ENCODE measurements around the gene OMP.

DNA sequence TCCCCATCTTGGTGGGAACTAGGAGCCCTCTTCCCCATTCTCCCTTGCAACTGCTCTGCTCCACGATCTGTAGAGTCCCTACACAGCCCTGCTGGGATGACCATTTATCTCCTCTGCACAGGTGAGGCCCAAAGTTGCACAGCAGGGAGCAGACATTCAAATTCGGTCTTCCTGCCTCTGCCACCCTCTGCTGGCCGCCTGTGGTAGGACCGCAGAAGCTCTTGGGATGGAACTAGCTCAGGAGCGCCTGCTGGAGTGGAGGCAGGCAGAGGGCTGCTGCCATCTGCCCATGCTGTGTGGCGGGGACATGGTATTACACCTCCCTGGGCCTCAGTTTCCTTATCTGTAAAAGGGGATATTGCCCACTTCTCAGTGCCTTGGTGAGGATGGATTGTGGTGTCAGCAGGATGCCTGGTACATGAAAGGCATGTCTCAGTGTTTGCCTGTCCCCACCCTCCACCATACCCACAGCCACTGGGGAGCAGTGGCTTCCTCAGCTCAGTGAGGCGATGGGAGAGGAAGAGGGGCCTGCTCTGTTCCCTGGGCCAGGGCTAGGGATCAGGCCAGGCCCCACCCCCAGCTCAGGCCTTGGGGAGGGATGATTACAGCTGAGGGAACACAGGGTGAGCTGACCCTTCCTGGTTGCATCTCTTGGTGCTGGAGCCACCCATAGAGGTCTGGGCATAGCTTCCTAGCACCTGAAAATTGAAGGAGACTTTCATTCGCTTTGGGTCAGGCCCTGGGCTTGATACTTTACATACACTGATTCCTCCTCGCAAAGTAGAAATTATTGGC lies 11.3 kb upstream of the OMP start:
- TF ChIP-seq POLR2A (IDR thresholded peaks at IDR 0.05; ENCODE audit: low read depth, low read length), result no peak
- TF ChIP-seq PAX5 (IDR thresholded peaks at IDR 0.05; ENCODE audit: insufficient read depth, low read length, severe bottlenecking), result no peak
- TF ChIP-seq POLR2AphosphoS5 (IDR thresholded peaks at IDR 0.05; ENCODE audit: low read depth, low read length), result no peak
- no peak for TF ChIP-seq TAF1 (IDR thresholded peaks at IDR 0.05; ENCODE audit: low read depth, low read length)

Measured in GM12891 (cell line).